ENCODE measurements around the gene FOXP2.

The FOXP2 gene

GRCh38 chr7:114444196-114444595 lies 29.6 kb downstream of the FOXP2 start:
- TF ChIP-seq ZFX (IDR thresholded peaks at IDR 0.05) (no peak), CTCF (conservative IDR thresholded peaks at IDR 0.05) (no peak)
- no peak overlapping the region for H3K27ac ChIP-seq

GRCh38 chr7:114450431-114450830 lies 35.8 kb downstream of the FOXP2 start:
- no peak overlapping the region for H3K27ac ChIP-seq
- TF ChIP-seq CTCF (conservative IDR thresholded peaks at IDR 0.05): no peak

DNA sequence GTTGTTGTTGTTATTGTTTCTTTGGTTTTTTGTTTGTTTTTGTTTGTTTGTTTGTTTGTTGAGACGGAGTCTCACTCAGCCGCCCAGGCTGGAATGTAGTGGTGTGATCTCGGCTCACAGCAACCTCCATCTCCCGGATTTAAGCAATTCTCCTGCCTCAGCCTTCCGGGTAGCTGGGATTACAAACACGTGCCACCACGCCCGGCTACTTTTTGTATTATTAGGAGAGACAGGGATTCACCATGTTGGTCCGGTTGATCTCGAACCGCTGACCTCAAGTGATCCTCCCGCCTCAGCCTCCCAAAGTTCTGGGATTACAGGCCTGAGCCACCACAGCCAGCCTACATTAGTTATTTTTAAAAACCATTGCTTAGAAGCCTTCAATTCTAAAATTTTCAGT lies 45.0 kb downstream of the FOXP2 start:
- TF ChIP-seq CTCF (conservative IDR thresholded peaks at IDR 0.05) (no peak), ZFX (IDR thresholded peaks at IDR 0.05) (no peak)
- H3K27ac ChIP-seq: no peak overlapping the region

DNA sequence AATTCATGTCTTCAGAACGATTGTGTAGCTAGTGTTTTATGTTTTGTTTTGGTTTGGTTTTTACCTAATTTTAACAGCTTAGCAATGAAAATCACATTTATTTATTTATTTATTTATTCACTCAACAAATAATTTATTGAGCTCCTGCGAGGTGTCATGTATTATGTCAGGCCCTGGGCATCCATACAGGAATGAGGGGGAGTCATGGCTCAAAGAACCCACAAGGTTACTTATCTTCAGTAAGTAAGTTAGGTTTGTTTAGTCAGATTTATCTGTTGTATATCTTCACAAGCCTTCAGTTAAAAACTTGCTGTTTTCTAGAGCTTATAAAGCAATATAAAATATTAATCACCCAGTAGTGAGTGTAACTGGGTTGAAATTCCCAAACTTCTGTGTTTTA lies 45.4 kb downstream of the FOXP2 start:
- TF ChIP-seq ZFX (IDR thresholded peaks at IDR 0.05) (no peak), CTCF (conservative IDR thresholded peaks at IDR 0.05) (no peak)
- no peak overlapping the region for H3K27ac ChIP-seq

GRCh38 chr7:114466917-114467316 lies 52.3 kb downstream of the FOXP2 start:
- no peak overlapping the region for H3K27ac ChIP-seq
- no peak for TF ChIP-seq ZFX (IDR thresholded peaks at IDR 0.05)
- TF ChIP-seq CTCF (conservative IDR thresholded peaks at IDR 0.05): no peak

DNA sequence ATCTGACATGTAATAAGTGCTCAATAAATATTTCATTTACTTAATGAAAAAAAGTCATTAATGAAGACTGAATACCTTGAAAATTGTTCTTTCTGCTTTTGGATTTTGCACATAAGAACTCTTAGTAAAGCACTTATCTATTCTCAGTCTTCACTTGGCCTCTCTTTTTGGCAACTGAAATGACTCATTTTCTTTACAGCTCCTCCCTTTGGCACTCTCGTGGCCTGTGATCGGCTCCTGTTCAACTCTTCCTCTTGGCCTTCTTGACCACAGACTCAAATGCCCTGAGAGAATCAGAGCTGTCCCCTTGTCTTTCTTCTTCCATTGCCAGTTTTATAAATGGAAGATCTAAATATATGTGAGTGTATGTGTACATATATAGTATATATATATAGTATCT lies 54.2 kb downstream of the FOXP2 start:
- H3K27ac ChIP-seq: no peak overlapping the region
- TF ChIP-seq CTCF (conservative IDR thresholded peaks at IDR 0.05) (no peak), ZFX (IDR thresholded peaks at IDR 0.05) (no peak)

DNA sequence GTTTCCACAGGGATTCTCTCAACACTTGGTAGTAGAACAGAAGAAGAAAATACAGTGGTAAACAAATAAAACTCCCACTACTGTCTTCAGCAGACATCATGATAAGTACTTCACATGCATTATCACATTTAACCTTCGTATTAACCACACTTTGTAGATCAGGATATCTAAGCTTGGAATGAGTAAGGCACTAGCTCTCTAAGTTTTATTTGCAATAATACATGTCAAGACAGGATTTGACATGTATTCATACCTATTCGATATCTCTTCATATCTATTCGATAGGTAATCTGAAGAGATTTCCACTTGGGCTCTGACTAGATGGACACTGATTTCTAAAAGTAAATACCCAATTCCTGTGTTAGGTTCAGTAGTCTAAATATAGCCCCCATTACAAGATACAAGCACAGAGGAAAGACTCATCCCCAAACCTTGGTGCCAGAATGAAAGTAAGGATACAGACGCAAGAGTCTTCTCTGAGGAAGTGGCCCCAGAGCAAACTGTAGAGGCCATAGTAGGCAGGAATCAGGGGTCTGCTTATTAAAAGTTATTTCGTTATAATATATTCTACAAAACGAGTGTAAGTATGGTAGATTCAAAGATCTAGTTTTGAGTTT lies 58.4 kb downstream of the FOXP2 start:
- no peak overlapping the region for H3K27ac ChIP-seq
- TF ChIP-seq ZFX (IDR thresholded peaks at IDR 0.05) (no peak), CTCF (conservative IDR thresholded peaks at IDR 0.05) (no peak)
